Cortex of kidney (tissue), 1 donor: ENCODE results near the gene IFITM1.
"Not testable (repeated sequence)": the region's sequence is repeated elsewhere in the genome, so short reads cannot be mapped to it uniquely, and the experiment has no call there.

ENCODE experiments used
- DNase-seq: peaks from one replicate; lab custom pipeline; 2025; lab: John Stamatoyannopoulos, UW

Gene IFITM1

DNA sequence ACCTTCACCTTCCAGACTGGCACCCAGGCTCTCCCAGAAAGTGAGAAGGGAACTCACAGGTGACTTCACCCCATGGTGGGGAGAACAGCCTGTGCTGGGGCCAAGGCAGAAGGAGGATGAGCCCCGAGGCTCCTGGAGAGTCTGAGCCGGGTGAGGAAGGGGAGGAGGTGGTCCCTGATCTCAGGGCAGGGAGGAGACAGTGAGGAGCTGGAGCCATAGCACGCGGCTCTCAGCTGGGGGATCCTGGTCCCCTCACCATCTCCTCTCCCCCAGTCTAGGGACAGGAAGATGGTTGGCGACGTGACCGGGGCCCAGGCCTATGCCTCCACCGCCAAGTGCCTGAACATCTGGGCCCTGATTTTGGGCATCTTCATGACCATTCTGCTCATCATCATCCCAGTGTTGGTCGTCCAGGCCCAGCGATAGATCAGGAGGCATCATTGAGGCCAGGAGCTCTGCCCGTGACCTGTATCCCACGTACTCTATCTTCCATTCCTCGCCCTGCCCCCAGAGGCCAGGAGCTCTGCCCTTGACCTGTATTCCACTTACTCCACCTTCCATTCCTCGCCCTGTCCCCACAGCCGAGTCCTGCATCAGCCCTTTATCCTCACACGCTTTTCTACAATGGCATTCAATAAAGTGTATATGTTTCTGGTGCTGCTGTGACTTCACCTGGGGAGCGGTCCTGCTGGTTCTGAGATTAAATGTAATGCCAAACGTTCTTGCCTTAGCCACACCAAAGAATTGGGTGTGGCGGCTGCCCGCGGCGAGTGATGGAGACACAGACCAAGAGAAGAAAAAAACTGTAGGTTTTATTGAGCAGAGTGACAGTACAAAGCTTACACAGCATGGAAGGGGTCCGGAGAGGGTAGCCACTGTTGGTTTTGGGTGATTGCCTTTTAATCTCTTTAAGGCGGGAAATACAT is 4.8 kb upstream of the IFITM1 start:
- DNase-seq = not testable (repeated sequence)

DNA sequence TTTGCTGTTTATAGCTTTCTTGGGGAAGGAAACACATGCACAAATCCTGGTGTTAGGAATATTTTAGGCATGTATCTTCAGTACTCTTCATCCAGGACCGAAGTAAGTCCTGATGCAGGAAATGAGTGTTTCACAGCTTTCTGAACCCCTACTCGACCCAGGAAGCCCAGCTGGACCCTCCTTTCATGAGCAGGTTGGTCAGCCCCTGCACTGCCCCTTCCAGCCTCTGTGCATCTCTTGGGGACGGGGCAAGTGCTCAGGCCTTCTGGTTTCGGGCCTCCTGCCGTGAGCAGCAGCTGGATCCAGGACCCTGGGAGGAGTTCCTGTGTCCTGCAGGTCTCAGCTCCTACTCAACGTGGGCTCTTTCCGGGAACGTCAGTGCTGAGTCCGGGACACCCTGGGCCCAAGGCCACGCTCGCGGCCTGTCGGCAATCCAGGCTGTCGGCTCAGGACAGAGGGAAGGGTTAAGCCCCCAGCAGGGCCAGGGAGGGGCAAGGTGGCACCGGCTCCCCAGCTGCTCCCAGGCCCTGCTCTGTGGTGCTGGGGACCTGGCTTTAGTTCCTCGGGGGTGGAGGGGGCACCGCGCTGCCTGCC is 3.8 kb upstream of the IFITM1 start:
- not testable (repeated sequence) for DNase-seq

DNA sequence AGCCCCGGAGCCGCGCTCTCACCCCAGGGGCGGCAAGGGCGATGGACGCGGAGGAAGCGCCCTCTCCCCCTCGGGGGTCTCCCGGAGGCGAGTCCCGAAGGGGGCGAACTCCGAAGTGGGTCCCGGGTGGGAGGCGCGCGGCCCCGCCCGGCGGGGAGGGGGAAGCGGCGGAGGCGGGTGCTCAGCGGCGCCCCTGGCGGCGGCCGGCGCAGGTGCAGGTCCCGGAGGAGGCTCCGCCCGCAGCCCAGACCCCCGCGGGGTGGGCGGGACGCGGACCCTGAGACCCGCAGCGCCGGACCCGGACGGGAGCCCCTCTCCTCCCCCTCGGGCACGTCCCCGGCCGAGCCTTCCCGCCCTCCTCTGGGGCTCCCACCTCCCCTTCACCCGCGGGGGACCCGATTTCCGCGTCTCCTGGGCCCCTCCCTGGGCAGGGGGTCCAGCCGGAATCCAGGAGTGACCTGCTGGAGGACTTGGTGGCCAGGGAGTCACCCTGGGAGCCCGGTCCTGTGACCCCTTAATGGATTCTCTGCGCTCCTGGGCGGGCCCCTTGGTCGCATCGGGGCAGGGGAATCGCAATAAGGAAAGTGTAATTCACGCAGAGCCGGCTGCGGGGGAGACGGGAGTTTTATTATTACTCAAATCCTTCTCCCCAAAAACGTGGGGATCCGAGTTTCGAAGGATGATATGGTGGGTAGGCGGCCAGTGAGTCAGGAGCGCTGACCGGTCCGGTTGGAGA is 2.7 kb upstream of the IFITM1 start:
- DNase-seq = not testable (repeated sequence)

DNA sequence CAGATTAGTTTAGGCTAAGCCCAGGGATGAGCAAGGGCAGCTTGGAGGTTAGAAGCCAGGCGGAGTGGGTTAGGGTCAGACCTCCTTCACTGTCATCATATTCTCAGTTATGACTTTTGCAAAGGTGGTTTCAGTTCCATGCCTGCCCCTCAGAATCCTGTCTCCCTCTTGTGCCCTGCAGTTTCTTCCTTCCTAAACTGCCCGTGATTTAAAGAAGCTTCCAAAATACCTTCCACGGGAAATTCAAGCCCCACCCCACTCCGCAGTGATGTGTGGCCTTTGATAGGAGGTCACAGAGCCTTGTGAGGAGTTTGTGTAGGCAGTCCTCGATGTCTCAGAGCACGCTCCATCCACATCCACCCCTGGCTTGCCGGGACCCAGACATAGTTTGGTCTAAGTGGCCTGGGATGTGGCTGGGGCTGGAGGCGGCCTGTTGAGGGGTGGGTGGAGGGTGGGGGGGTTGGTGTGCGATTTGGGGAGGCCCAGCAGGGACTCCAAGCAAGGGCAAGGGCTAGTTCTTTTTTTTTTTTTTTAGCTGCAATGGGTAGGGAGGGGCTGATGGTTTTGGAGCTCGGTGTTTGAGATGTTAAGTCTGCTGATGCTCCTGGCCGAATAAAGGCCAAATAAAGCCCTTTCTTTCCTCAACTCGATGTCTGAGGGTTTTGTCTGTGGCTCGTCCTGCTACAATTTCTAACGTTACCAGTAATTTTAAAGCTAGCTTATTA is 1.6 kb upstream of the IFITM1 start:
- DNase-seq = no peak

DNA sequence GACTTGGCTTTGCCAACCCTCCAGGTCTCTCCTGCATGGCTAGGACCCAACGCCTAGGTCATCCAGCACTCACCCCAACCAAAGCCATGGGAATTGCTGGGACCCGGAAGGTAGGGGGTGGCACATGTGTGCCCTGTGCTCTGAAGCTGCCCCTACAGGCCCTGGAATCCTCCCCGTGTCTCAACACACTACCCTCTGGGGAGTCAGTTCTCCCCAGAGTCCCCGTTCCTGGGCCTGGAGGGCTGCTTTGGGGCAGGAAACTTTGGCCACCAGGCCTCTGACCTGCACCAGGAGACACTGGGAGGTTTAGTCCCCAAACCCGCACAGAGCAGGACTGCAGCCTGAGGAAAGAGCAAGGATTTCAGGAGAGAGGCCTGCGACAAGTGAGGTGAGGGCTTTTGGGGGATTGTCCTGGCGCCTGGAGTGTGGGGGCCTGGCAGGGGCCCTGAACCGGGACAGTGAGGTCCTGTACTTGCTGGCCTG is 495 bp upstream of the IFITM1 start:
- DNase-seq = no peak

DNA sequence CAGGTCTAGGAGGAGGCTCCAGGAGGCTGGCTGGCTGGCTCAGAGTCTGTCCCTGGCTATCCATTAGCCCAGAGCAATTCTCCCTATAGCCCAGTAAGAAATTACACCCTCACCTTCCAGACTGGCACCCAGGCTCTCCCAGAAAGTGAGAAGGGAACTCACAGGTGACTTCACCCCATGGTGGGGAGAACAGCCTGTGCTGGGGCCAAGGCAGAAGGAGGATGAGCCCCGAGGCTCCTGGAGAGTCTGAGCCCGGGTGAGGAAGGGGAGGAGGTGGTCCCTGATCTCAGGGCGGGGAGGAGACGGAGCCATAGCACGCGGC is 675 bp downstream of the IFITM1 start:
- DNase-seq = not testable (repeated sequence)

DNA sequence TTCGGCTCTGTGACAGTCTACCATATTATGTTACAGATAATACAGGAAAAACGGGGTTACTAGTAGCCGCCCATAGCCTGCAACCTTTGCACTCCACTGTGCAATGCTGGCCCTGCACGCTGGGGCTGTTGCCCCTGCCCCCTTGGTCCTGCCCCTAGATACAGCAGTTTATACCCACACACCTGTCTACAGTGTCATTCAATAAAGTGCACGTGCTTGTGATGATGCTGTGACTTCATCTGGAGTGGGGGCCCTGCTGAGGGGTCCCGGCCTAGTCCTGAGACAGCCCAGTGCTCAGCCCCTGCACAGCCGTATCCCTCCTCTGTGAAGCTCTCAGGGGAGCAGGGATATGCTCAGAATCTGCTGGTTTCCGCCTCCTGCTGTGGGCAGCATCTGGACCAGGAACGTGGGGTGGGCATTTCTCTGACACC is 1.2 kb downstream of the IFITM1 start:
- no peak for DNase-seq

DNA sequence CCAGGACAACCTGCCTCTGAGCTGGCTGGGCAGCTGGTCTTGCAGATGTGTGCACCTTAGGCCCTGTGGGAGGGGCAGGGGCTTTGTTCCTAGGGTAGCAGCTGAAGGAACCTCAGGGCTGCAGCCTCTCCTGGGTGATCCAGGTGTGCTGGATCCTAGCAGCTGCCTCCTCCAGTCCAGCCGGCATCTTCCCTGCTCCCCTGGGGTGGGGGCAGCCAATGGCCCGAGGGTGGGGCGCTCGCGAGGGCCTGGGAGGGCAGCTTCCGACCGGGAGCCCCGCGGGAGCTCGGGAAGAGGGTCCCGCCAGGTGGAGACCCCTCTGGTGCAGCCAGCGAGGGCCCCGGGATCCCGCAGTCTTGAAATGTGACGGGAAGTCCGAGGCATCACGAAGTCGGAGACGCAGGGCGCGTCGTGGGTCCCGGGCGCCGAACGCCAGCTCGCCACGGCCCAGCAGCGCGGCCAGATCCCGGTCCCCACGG is 1.7 kb downstream of the IFITM1 start:
- no peak for DNase-seq

DNA sequence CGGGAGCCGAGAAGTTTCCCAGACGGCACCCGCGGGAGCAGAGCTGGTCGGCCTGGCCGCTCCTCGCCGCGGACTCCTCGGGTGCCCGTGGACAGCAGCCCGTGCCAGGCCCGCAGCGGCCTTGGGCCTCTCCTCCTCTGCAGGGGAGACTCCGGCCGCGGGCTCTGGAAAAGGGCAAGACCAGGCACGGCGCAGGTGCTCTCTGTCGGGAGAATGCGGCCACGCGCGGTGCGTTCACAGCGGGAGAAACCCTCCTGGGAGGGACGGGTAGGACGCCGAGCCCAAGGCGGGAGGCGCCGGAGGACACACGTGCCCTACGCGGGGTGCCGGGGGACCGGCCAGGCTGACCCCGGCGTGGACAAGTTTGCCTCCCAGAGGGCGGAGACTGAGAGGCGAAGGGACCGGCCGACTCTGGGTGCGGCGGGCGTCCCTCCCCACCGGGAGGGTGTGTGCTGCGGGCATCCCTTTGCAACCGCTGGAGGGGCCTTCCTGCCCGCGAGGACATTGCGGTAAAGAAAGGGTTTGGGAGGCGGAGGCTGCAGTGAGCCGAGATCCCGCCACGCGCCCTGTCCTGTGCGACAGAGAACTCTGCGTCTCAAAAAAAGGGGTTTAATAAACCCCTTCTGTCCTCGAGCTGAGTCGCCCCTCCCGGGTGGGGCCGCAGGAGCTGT is 2.3 kb downstream of the IFITM1 start:
- DNase-seq = no peak

DNA sequence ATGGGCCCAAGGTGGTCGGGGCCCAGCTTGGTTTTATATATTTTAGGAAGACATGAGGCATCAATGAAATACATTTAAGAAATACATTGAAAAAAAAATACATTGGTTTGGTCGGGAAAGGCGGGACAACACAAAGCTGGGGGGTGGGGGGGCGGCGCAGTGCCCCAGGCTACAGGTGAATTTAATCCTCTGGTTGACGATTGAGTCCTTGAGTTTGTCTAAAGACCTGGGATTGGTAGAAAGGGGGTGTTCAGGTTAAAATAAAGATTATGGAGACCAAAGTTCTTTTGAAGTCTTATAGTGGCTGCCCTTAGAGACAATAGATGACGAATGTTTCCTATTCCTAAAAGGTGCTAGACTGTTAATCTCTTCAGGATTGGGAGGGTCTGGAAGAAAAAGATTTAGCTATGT is 3.1 kb downstream of the IFITM1 start:
- no peak for DNase-seq

DNA sequence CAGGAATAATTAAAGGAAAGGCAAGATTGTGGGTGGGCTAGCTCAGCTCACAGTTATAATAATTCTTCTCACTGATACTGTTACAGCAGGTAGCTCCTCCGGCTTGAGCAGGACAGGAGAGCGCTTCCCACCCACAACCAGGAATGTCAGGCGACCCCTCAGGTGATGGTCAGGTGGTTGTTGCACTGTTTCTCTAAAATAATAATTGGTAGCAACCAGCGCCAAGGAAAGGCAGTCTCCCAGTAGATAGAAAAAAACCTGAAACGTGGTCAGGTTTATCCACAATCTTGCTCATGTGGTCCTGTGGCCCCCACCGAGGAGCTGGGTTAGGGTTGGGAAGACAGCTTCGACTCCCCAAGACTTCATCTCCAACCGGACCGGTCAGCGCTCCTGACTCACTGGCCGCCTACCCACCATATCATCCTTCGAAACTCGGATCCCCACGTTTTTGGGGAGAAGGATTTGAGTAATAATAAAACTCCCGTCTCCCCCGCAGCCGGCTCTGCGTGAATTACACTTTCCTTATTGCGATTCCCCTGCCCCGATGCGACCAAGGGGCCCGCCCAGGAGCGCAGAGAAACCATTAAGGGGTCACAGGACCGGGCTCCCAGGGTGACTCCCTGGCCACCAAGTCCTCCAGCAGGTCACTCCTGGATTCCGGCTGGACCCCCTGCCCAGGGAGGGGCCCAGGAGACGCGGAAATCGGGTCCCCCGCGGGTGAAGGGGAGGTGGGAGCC is 4.0 kb downstream of the IFITM1 start:
- DNase-seq = not testable (repeated sequence)

DNA sequence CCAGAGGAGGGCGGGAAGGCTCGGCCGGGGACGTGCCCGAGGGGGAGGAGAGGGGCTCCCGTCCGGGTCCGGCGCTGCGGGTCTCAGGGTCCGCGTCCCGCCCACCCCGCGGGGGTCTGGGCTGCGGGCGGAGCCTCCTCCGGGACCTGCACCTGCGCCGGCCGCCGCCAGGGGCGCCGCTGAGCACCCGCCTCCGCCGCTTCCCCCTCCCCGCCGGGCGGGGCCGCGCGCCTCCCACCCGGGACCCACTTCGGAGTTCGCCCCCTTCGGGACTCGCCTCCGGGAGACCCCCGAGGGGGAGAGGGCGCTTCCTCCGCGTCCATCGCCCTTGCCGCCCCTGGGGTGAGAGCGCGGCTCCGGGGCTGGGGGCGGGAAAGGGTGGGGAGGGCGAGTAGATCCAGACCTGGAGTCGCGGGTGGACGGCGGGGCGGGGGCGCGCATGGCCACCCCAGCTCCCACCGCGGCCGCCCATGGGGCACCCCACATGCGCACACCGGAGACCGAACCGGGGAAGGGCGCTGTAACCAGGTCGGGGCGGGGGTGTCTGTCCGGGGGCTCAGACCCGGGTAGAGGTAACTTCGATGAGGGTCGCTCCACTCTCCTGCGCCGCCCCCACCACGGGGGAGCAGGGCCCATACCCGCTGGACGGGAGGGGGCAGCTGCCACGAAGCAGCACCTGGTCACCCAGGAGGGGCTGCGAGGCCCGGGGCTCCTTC is 4.7 kb downstream of the IFITM1 start:
- DNase-seq = not testable (repeated sequence)

DNA sequence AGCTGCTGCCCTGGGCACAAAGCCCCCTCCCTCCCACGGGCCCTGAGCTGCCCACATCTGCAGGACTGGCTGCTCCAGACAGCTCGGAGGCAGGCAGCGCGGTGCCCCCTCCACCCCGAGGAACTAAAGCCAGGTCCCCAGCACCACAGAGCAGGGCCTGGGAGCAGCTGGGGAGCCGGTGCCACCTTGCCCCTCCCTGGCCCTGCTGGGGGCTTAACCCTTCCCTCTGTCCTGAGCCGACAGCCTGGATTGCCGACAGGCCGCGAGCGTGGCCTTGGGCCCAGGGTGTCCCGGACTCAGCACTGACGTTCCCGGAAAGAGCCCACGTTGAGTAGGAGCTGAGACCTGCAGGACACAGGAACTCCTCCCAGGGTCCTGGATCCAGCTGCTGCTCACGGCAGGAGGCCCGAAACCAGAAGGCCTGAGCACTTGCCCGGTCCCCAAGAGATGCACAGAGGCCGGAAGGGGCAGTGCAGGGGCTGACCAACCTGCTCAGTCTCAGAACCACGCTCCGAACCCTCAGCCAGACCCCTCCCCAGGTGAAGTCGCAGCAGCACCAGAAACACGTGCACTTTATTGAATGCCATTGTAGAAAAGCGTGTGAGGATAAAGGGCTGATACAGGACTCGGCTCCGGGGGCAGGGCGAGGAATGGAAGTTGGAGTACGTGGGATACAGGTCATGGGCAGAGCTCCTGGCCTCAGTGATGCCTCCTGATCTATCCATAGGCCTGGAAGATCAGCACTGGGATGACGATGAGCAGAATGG is 5.5 kb downstream of the IFITM1 start:
- DNase-seq = not testable (repeated sequence)

DNA sequence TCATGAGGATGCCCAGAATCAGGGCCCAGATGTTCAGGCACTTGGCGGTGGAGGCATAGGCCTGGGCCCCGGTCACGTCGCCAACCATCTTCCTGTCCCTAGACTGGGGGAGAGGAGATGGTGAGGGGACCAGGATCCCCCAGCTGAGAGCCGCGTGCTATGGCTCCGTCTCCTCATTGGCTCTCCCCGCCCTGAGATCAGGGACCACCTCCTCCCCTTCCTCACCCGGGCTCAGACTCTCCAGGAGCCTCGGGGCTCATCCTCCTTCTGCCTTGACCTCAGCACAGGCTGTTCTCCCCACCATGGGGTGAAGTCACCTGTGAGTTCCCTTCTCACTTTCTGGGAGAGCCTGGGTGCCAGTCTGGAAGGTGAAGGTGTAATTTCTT is 6.0 kb downstream of the IFITM1 start:
- DNase-seq = not testable (repeated sequence)

DNA sequence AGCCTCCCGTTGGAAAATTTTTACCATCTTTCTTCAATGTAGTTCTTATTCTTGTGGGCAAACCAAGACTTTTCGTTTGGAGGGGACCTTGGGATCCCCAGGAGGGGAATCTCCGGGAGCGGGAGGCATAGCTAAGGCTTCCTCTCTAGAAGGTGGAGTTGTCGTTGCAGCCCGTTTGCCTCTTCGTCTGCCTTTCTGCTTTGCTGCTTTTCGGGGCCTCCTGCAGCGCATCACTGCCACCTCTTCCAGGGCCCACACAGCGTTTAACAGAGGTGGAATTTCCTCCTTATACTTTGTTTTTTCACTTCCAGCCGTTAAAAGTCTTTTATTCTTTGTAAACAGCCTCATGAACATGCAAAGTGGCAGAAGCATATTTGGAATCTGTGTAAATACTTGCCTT is 10.3 kb downstream of the IFITM1 start:
- DNase-seq = no peak

DNA sequence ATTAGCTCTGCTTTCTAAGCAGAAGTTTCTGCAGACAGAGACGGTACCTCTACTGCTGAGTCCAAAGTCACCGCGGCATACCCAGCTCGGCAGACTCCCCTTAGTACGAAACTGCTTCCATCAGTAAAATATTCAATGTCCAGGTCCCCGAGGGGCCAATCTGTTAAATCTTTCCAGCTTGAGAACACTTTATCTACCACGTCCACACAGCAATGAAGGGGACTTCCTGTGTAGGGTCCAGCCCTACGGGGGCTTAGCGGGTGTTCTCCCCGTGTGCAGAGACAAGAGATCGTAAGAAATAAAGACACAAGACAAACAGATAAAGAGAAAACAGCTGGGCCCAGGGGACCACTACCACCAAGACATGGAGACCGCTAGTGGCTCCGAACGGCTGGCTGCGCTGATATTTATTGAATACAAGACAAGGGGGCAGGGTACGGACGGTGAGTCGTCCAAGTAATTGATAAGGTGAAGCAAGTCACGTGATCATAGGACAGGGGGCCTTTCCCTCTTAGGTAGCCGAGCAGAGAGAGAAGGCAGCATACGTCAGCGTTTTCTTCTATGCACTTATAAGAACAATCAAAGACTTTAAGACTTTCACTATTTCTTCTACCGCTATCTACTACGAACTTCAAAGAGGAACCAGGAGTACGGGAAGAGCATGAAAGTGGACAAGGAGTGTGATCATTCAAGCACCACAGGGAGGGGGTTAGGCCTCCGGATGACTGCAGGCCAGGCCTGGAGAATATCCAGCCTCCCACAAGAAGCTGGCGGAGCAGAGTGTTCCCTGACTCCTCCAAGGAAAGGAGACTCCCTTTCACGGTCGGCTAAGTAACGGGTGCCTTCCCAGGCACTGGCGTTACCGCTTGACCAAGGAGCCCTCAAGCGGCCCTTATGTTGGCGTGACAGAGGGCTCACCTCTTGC is 11.0 kb downstream of the IFITM1 start:
- DNase-seq = not testable (repeated sequence)

DNA sequence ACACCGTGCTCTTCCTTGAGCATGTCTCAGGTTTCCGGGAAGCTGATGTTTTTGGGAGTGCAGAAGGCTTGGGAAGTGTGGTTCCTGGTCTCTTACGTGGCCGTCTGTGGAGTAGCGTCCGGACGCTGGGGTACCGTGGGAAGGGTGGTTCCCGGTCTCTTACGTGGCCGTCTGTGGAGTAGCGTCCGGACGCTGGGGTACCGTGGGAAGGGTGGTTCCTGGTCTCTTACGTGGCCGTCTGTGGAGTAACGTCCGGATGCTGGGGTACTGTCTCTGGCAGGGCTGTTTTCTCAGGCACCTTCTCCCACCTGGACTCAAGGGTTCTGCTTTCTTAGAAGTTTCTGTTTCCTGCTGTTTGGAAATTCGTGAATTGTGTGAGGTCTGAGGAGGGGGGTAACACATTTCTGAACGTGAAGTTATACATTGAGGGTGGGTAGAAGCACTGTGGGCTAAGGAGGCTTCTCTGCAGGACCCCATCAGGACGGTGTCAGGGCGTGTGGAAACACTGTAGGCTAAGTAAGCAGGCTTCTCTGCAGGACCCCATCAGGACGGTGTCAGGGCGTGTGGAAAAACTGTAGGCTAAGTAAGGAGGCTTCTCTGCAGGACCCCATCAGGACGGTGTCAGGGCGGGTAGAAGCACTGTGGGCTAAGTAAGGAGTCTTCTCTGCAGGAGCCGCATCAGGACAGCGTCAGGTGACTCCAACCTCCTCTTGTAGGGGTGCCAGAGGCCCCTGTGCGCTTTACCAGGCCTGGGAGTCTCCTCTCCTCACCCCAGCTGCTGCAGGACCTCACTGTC is 12.2 kb downstream of the IFITM1 start:
- DNase-seq = no peak

DNA sequence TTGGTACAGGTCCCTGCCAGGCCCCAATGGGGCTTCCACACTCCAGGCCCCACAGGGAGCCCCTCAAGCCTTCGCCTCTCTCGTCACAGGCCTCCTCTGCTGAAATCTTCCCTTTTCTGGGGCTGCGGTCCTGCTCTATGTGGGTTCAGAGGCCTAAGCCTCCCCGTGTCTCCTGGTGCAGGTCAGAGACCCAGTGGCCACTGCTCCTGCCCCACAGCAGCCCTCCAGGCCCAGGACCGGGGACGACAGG is 12.7 kb downstream of the IFITM1 start:
- DNase-seq = no peak
